Cerebellar nuclear complex (tissue), 1 donor: ENCODE data around the gene FOXD3.

Source experiments
- DNase-seq, 2 experiments: peaks; one replicate each; lab custom pipeline; 2025; lab: John Stamatoyannopoulos, UW

FOXD3 gene

DNA sequence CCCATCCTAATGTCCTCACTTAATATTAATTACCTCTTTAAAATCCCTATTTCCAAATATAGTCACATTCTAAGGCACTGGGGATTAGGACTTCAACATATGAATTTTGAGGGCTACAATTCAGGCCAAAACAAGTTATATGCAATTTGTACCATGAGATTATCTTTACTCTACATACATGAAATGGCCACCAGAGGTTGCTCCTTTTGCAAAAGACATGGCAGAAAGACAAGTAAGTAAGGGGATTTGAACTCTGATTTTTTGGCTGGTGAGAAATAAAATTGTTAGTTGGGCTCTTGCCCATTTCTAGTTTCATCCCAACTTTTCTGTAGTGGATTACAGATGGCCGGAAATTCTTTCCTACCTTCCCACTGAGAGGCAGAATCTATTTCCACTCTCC, 40.2 kb downstream of the FOXD3 start:
- DNase-seq: no peak

DNA sequence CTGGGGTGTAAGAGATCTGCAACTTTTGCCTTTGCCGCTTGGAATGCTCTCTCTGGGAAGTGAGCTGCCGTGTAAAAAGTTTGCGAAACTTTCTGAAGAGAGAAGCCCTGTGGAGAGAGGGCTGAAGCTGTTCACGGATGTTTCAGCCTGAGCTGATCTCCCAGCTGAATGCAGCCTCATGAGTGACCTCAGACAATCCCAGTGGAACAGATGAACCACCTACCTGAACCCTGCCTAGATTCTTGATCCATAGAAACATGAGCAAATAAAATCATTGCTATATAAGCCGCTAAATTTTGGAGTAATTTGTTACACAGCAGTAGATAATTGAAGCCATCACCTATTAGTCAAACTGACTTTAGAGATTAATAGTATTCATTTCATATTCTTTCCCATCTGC, 40.6 kb downstream of the FOXD3 start:
- DNase-seq: no peak

DNA sequence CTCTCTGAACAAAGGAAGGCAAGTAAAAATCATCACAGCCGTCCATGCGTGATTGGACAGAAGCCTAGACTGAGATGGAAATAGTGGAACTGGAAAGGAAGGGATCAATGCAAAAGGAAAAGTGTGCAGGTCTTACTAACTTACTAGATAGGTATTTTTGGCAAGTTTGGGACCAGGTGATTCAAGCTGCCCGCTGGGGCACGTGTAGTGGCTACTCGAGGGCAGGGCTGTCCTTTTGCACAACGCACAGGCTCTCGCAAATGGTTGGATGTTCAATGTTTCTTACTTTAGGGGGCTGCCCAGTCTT, 44.5 kb downstream of the FOXD3 start:
- no peak for DNase-seq

DNA sequence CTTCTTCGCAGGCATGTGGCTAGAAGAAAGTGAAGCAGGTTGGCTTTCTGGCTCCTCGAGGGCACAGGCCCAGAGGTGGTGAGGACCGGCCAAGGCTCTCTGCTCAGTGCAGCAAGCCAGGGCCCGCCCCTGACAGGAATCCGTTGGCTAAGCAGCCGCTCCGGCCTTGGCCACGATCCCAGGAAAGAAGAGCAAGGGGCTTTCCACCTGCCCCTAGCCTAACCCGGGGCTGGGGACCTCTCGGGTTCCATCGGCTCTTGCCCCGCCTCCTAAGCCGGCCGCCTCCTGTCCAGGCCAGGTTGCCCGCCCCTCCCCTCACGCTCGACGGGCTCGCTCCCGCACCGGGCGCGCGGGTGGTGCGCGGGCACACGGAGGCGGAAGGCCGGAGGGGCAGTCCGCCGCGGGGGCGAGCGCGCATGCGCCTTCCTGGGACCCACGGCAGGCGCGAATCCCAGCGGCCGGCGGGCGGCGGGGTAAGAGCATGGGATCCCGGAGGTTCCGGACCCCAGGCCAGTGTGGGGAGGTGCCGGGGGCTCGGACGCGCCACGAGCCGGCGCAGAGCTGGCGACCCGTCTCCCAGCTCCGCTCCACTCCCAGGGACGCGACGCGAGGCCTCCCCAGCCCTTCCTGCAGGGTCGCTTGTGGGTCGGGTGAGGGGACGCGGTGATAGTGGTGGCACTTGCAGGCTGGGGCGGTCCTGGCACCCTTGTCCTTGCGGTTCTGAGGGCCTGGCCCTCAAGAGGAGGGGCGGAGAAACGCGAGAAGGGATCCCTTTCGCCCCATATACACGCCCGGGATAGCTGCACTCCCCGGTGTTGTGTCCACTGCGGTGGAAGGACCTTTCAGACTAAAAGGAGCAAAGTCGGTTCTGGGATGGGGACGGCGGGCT, 45.1 kb downstream of the FOXD3 start, which contains the start of gene ALG6:
Gene ALG6 (plus strand): TSS at position 413 of the 889 bp plus-strand sequence. CDS start 3,351 bp downstream, outside the sequence.
- DNase-seq: peak; percentile 44 to 69

DNA sequence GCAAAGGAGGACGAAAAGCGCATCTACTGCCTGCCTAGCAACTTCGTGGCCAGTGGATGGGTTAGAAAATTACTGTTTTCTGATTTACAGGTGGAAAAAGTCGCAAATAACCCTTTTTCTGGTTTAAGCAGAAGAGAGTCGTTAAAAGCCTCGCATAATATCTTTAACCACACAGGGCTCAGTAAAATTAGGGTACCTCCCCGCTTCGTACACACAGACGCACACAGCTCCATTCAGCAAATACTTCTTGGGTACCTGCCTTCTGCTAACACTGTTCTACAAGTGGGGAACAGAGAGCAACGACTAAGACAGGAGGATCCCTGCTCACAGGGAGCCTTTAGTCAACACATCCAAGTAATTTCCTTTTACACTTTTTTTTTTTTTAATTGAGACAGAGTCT, 45.8 kb downstream of the FOXD3 start:
- DNase-seq: no peak
